ENCODE data around the gene B3GNT2. TPM values are rescaled to one million over a fixed set of nuclear protein-coding genes. Genes with fewer than 3 reads are reported as not detected.

The B3GNT2 gene
- total RNA-seq, 3 donors from 2014 or later (not counting 1 experiment from before 2014, with no cell fraction given), result 51.9 to 68.0 (median 54.0) TPM

DNA sequence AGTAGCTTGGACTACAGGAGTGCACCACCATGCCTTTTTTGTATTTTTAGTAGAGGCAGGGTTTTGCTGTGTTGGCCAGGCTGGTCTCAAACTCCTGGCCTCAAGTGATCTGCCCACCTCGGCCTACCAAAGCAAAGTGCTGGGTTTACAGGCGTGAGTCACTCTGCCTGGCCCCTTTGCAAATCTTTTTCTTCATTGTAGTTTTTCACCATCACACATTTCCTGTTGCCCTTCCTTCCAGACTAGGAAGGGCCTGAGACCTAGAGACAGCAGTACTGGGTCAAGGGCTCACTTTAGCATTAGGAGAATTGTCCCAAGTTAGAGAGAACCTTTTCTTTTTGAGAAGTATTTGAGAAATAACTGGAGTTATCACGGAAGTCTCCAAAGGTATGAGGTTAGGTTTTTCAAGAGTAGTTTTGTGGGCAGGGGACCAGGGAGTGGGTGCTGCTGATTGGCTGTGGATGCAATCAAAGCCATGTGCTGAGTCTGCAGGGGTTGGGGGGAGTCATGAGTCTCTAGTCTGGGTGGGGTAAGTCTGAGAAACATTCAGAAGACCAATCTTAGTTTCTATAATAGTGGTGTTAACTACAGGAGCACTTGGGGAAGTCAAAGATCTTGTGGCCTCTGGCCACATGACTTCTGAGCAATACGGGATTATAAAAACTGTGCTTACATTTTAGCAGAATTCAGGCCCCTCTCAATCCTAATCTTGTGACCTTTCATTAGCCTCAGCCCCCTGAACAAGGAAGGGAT lies 23.7 kb downstream of the B3GNT2 start:
- peak overlapping the region; percentile 86 to 93 for H3K27ac Mint-ChIP-seq
- H3K27me3 Mint-ChIP-seq (ENCODE audit: low read depth in 2 of 2), result no peaks in the 10 kb centered on the region
- H3K4me1 Mint-ChIP-seq, result peaks cover 90 to 94% of the 10 kb centered on the region in 2 donors
- peaks cover 11% of the 10 kb centered on the region for H3K36me3 ChIP-seq (ENCODE audit: control insufficient read depth, insufficient read depth, low read length)
- no peak overlapping the region for H3K4me3 ChIP-seq (ENCODE audit: low read length)
- H3K9me3 ChIP-seq (ENCODE audit: control insufficient read depth, insufficient read depth, low read length), result no peaks in the 10 kb centered on the region
- no peak overlapping the region for H3K27ac ChIP-seq (ENCODE audit: low read length)
- H3K9me3 Mint-ChIP-seq, result no peaks in the 10 kb centered on the region
- ATAC-seq (peak; percentile 24 to 55 (median 40)), DNase-seq (no peak)
- WGBS (ENCODE audit: insufficient coverage), result 53% methylated on average over 4 of the region's 4 CpGs
- peaks cover 61% of the 10 kb centered on the region for H3K4me1 ChIP-seq (ENCODE audit: control insufficient read depth, insufficient read depth, low read length)
- no peaks in the 10 kb centered on the region for H3K36me3 Mint-ChIP-seq
- TF ChIP-seq, protein P1, sequence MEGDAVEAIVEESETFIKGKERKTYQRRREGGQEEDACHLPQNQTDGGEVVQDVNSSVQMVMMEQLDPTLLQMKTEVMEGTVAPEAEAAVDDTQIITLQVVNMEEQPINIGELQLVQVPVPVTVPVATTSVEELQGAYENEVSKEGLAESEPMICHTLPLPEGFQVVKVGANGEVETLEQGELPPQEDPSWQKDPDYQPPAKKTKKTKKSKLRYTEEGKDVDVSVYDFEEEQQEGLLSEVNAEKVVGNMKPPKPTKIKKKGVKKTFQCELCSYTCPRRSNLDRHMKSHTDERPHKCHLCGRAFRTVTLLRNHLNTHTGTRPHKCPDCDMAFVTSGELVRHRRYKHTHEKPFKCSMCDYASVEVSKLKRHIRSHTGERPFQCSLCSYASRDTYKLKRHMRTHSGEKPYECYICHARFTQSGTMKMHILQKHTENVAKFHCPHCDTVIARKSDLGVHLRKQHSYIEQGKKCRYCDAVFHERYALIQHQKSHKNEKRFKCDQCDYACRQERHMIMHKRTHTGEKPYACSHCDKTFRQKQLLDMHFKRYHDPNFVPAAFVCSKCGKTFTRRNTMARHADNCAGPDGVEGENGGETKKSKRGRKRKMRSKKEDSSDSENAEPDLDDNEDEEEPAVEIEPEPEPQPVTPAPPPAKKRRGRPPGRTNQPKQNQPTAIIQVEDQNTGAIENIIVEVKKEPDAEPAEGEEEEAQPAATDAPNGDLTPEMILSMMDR (IDR thresholded peaks at IDR 0.05), result no peak
- H3K27me3 ChIP-seq (ENCODE audit: control insufficient read depth, insufficient read depth, low read length), result no peaks in the 10 kb centered on the region
- intact Hi-C loops (cut with micrococcal nuclease), result loop anchor here (2.0 kb wide), 1 partner anchor 23 kb away; the partner anchor contains the start of gene B3GNT2
- peak overlapping the region; percentile 45 for H3K4me3 Mint-ChIP-seq

DNA sequence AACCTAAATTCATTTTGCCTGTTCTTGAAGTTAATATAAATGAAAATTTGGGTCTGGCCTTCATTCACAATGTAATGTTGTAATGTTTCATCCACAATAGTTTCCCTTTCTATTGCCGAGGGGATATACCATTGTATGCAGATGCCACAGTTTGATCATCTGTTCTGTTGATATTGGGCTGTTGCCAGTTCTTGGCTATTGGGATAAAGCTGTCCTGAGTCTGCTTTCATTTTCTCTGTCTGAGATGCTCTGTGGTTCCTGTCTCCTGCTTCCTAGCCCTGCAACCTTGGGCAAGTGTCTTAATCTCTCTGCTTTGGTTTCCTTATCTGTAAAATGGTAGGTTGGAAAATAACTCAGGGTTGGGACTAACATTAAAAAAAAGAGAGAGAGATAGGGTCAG lies 25.2 kb downstream of the B3GNT2 start:
- DNase-seq (peak in 1 of 2 donors; percentile 36), ATAC-seq (no peak)
- H3K27me3 Mint-ChIP-seq (ENCODE audit: low read depth in 2 of 2), result no peaks in the 10 kb centered on the region
- no CpG with 5 or more reads among the region's 1 CpG for WGBS (ENCODE audit: insufficient coverage)
- H3K36me3 ChIP-seq (ENCODE audit: control insufficient read depth, insufficient read depth, low read length), result peaks cover 25% of the 10 kb centered on the region
- H3K27me3 ChIP-seq (ENCODE audit: control insufficient read depth, insufficient read depth, low read length), result no peaks in the 10 kb centered on the region
- H3K27ac ChIP-seq (ENCODE audit: low read length), result no peak overlapping the region
- no peak overlapping the region for H3K4me3 ChIP-seq (ENCODE audit: low read length)
- peaks cover 81 to 84% of the 10 kb centered on the region in 2 donors for H3K4me1 Mint-ChIP-seq
- H3K9me3 ChIP-seq (ENCODE audit: control insufficient read depth, insufficient read depth, low read length), result no peaks in the 10 kb centered on the region
- peaks cover 48% of the 10 kb centered on the region for H3K4me1 ChIP-seq (ENCODE audit: control insufficient read depth, insufficient read depth, low read length)
- H3K36me3 Mint-ChIP-seq, result no peaks in the 10 kb centered on the region
- intact Hi-C loops (cut with micrococcal nuclease), result loop anchor here (2.0 kb wide), 1 partner anchor 24 kb away; the partner anchor contains the start of gene B3GNT2
- TF ChIP-seq, protein P1 (IDR thresholded peaks at IDR 0.05), result no peak
- H3K27ac Mint-ChIP-seq, result peak overlapping the region; percentile 86 to 93
- H3K4me3 Mint-ChIP-seq, result peak overlapping the region; percentile 18
- H3K9me3 Mint-ChIP-seq, result no peaks in the 10 kb centered on the region

DNA sequence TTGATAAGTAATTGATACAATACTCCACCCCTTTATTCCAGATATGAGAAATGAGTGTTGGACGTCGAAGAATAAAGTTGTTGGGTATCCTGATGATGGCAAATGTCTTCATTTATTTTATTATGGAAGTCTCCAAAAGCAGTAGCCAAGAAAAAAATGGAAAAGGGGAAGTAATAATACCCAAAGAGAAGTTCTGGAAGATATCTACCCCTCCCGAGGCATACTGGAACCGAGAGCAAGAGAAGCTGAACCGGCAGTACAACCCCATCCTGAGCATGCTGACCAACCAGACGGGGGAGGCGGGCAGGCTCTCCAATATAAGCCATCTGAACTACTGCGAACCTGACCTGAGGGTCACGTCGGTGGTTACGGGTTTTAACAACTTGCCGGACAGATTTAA lies 26.3 kb downstream of the B3GNT2 start:
- H3K4me1 ChIP-seq (ENCODE audit: control insufficient read depth, insufficient read depth, low read length), result peaks cover 37% of the 10 kb centered on the region

More for the DNA sequence above, 26.3 kb downstream of the B3GNT2 start:
- H3K9me3 Mint-ChIP-seq, result no peaks in the 10 kb centered on the region
- Histone ChIP-seq H3K27ac (ENCODE audit: low read length) (peak overlapping the region; percentile 66), H3K36me3 (ENCODE audit: control insufficient read depth, insufficient read depth, low read length) (peaks cover 29% of the 10 kb centered on the region), H3K4me3 (ENCODE audit: low read length) (no peak overlapping the region), H3K27me3 (ENCODE audit: control insufficient read depth, insufficient read depth, low read length) (no peaks in the 10 kb centered on the region), H3K9me3 (ENCODE audit: control insufficient read depth, insufficient read depth, low read length) (no peaks in the 10 kb centered on the region)
- DNase-seq (no peak), ATAC-seq (peak in 1 of 3 donors; percentile 15)
- peak overlapping the region; percentile 86 to 93 for H3K27ac Mint-ChIP-seq
- no peaks in the 10 kb centered on the region for H3K27me3 Mint-ChIP-seq (ENCODE audit: low read depth in 2 of 2)
- WGBS (ENCODE audit: insufficient coverage), result 91% methylated on average over 10 of the region's 12 CpGs
- H3K36me3 Mint-ChIP-seq, result no peaks in the 10 kb centered on the region
- intact Hi-C loops (cut with micrococcal nuclease), result no loop called here
- TF ChIP-seq, protein P1 (IDR thresholded peaks at IDR 0.05), result no peak
- H3K4me1 Mint-ChIP-seq, result peaks cover 71 to 76% of the 10 kb centered on the region in 2 donors
- H3K4me3 Mint-ChIP-seq, result peak overlapping the region; percentile 69

Data from natural killer cell (primary cell).